DND-41 (cell line): ENCODE measurements around the gene PPP1R11.

ENCODE experiments used
- EZH2 ChIP-seq: IDR thresholded peaks from 3 replicates; pipeline ENCODE4 v1.6.1; 2012; ENCODE audit warnings: borderline replicate concordance, low read depth, mild to moderate bottlenecking, moderate library complexity, low read length, inconsistent platforms; ENCODE audit not compliant: severe bottlenecking
- TF ChIP-seq, protein P1 (sequence below): IDR thresholded peaks from 2 replicates; pipeline ENCODE4 v1.5.1; 2012; ENCODE audit warnings: borderline replicate concordance, low read length, moderate library complexity, mild to moderate bottlenecking; ENCODE audit not compliant: poor library complexity, severe bottlenecking; ENCODE audit errors: extremely low read depth

DNA sequence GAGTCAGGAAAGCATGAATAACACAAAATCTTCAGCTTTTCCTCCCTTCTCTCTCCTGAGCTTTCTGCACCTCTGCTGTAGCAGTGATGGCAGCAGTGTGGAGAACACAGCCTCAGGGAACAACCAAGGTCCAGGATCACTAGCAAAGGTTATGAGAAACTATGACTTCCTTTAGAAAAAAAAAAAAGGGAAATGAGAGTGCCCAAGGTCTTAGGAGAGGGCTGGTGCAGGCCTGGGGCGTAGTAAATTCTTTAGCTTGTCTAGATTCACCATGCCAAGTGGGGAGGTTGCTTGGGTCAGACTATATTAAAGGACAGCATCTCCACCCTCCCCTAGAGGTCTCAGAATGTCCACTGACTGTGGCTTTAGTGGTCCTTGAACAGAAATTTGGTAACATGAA is 46.4 kb upstream of the PPP1R11 start:
- TF ChIP-seq, protein P1, sequence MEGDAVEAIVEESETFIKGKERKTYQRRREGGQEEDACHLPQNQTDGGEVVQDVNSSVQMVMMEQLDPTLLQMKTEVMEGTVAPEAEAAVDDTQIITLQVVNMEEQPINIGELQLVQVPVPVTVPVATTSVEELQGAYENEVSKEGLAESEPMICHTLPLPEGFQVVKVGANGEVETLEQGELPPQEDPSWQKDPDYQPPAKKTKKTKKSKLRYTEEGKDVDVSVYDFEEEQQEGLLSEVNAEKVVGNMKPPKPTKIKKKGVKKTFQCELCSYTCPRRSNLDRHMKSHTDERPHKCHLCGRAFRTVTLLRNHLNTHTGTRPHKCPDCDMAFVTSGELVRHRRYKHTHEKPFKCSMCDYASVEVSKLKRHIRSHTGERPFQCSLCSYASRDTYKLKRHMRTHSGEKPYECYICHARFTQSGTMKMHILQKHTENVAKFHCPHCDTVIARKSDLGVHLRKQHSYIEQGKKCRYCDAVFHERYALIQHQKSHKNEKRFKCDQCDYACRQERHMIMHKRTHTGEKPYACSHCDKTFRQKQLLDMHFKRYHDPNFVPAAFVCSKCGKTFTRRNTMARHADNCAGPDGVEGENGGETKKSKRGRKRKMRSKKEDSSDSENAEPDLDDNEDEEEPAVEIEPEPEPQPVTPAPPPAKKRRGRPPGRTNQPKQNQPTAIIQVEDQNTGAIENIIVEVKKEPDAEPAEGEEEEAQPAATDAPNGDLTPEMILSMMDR = no peak
- no peak for TF ChIP-seq EZH2
